Measurements from ENCODE around the gene TSPAN4. TPM values are rescaled to one million over a fixed set of nuclear protein-coding genes. Genes with fewer than 3 reads are reported as not detected.

The TSPAN4 gene
- polyA plus RNA-seq, 3 donors, result 52.6 to 75.5 (median 63.1) TPM

GRCh38 chr11:834371-835316 lies 8.0 kb upstream of the TSPAN4 start:
- Histone ChIP-seq H3K27me3 (ENCODE audit: control insufficient read depth in 2 of 2, insufficient read depth in 2 of 2, low read length in 2 of 2) (peaks cover 10 to 38% of the 10 kb centered on the region in 2 donors), H3K9ac (ENCODE audit: insufficient read depth, low read length, poor library complexity, severe bottlenecking) (peak overlapping the region; percentile 49), H3K4me1 (ENCODE audit: control insufficient read depth in 1 of 2, insufficient read depth in 2 of 2, low read length in 2 of 2) (peaks cover 50 to 53% of the 10 kb centered on the region in 2 donors), H3K9me3 (replicated peaks in 1 of 2; ENCODE audit: control insufficient read depth in 1 of 2, insufficient read depth in 1 of 2, low read length in 2 of 2) (no peaks in the 10 kb centered on the region), H3K79me2 (ENCODE audit: insufficient read depth, low read length) (peaks cover 23% of the 10 kb centered on the region), H3K4me2 (replicated peaks; ENCODE audit: extremely low read depth, low read length, poor library complexity, severe bottlenecking) (peak overlapping the region; percentile 91), H3K36me3 (replicated peaks in 1 of 2; ENCODE audit: control insufficient read depth in 1 of 2, insufficient read depth in 2 of 2, low read length in 2 of 2) (peaks cover 33 to 36% of the 10 kb centered on the region in 2 donors), H4K20me1 (ENCODE audit: insufficient read depth, low read length) (peaks cover 86% of the 10 kb centered on the region), H3K27ac (ENCODE audit: low read depth in 1 of 2, low read length in 2 of 2) (peak overlapping the region in 1 of 2 donors; percentile 71), H2AFZ (ENCODE audit: insufficient read depth, low read depth, low read length, poor library complexity, severe bottlenecking) (no peak overlapping the region), H3K4me3 (replicated peaks in 1 of 3; ENCODE audit: low read depth in 2 of 3, low read length in 3 of 3) (peak overlapping the region; percentile 1 to 85 (median 18))
- no peak for TF ChIP-seq CTCF (IDR thresholded peaks at IDR 0.05)
- peaks cover 46% of the 10 kb centered on the region for H3K4me1 Mint-ChIP-seq
- peaks cover 34% of the 10 kb centered on the region in 2 donors for H3K36me3 Mint-ChIP-seq
- peak overlapping the region in 6 of 7 donors; percentile 75 to 95 (median 88) for H3K27ac Mint-ChIP-seq
- peak; percentile 74 to 88 (median 75) for DNase-seq
- 18% methylated on average over 25 of the region's 31 CpGs for WGBS (ENCODE audit: insufficient coverage)
- intact Hi-C loops (cut with micrococcal nuclease), result loop anchor here in 1 of 2 donors (2.0 kb wide), 1 partner anchor 14 kb away; no protein-coding TSS in a partner anchor
- H3K9me3 Mint-ChIP-seq, result peaks cover 0 to 14% (median 1%) of the 10 kb centered on the region in 7 donors
- H3K27me3 Mint-ChIP-seq (ENCODE audit: low read depth in 3 of 3), result peaks cover 20 to 53% (median 26%) of the 10 kb centered on the region in 3 donors
- peak overlapping the region; percentile 84 to 87 for H3K4me3 Mint-ChIP-seq

GRCh38 chr11:836274-836673 lies 6.4 kb upstream of the TSPAN4 start:
- Histone ChIP-seq H3K27ac (ENCODE audit: low read depth in 1 of 2, low read length in 2 of 2) (no peak overlapping the region), H3K9ac (ENCODE audit: insufficient read depth, low read length, poor library complexity, severe bottlenecking) (no peak overlapping the region), H2AFZ (ENCODE audit: insufficient read depth, low read depth, low read length, poor library complexity, severe bottlenecking) (no peak overlapping the region), H3K27me3 (ENCODE audit: control insufficient read depth in 2 of 2, insufficient read depth in 2 of 2, low read length in 2 of 2) (peaks cover 3 to 22% of the 10 kb centered on the region in 2 donors), H3K36me3 (replicated peaks in 1 of 2; ENCODE audit: control insufficient read depth in 1 of 2, insufficient read depth in 2 of 2, low read length in 2 of 2) (peaks cover 41 to 46% of the 10 kb centered on the region in 2 donors), H3K4me2 (replicated peaks; ENCODE audit: extremely low read depth, low read length, poor library complexity, severe bottlenecking) (no peak overlapping the region), H3K79me2 (ENCODE audit: insufficient read depth, low read length) (peaks cover 40% of the 10 kb centered on the region), H3K9me3 (replicated peaks in 1 of 2; ENCODE audit: control insufficient read depth in 1 of 2, insufficient read depth in 1 of 2, low read length in 2 of 2) (no peaks in the 10 kb centered on the region), H4K20me1 (ENCODE audit: insufficient read depth, low read length) (peaks cover 91% of the 10 kb centered on the region), H3K4me3 (replicated peaks in 1 of 3; ENCODE audit: low read depth in 2 of 3, low read length in 3 of 3) (no peak overlapping the region), H3K4me1 (ENCODE audit: control insufficient read depth in 1 of 2, insufficient read depth in 2 of 2, low read length in 2 of 2) (peaks cover 41 to 52% of the 10 kb centered on the region in 2 donors)
- no peak overlapping the region for H3K27ac Mint-ChIP-seq
- DNase-seq, result no peak
- intact Hi-C loops (cut with micrococcal nuclease), result no loop called here
- no peak for TF ChIP-seq CTCF (IDR thresholded peaks at IDR 0.05)
- peaks cover 0 to 11% (median 0%) of the 10 kb centered on the region in 7 donors for H3K9me3 Mint-ChIP-seq
- H3K27me3 Mint-ChIP-seq (ENCODE audit: low read depth in 3 of 3), result peaks cover 6 to 37% (median 11%) of the 10 kb centered on the region in 3 donors
- H3K4me3 Mint-ChIP-seq, result no peak overlapping the region
- H3K36me3 Mint-ChIP-seq, result peaks cover 45 to 48% of the 10 kb centered on the region in 2 donors
- peaks cover 46% of the 10 kb centered on the region for H3K4me1 Mint-ChIP-seq
- WGBS (ENCODE audit: insufficient coverage), result 99% methylated on average over 11 of the region's 14 CpGs

All from CD14-positive monocyte (primary cell).